ENCODE data around the gene PDPK1.

The PDPK1 gene

DNA sequence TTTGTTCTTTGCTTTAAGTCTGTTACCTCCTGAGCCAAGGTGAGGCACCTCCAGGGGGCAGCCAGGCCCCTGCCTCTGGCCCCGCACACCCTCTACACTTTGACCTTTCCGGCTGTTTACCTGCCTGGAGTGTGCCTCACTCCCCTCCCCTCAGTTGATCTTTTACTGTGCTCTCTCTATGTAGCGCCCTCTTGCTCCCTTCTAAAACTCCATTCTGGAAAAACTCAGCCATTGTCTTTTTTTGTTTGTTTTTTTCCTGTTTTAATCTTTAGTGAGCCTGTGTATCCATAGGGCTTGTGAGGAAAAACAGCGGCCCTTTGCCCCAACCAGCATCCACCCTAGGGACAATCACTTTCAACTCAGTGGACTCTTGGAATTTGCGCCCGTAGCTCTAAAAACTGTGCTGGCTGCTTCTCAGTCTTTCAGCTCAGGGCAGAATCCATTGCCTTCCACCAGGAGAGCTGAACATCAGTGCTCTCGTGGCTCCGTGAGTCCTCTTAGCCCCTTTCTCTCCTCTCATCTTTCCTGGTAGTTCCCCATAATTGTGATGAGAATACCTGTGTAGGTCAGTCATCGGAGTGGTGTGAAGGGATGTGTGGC lies 13.4 kb upstream of the PDPK1 start:
- no peaks in the 10 kb centered on the region for H3K9me3 Mint-ChIP-seq
- H3K36me3 Mint-ChIP-seq (ENCODE audit: low read depth) = peaks cover 16% of the 10 kb centered on the region
- peak overlapping the region in 1 of 3 experiments; percentile 53 for H3K27ac Mint-ChIP-seq
- peaks cover 5% of the 10 kb centered on the region for H3K27me3 Mint-ChIP-seq (ENCODE audit: low read depth)
- TF ChIP-seq, protein P1, sequence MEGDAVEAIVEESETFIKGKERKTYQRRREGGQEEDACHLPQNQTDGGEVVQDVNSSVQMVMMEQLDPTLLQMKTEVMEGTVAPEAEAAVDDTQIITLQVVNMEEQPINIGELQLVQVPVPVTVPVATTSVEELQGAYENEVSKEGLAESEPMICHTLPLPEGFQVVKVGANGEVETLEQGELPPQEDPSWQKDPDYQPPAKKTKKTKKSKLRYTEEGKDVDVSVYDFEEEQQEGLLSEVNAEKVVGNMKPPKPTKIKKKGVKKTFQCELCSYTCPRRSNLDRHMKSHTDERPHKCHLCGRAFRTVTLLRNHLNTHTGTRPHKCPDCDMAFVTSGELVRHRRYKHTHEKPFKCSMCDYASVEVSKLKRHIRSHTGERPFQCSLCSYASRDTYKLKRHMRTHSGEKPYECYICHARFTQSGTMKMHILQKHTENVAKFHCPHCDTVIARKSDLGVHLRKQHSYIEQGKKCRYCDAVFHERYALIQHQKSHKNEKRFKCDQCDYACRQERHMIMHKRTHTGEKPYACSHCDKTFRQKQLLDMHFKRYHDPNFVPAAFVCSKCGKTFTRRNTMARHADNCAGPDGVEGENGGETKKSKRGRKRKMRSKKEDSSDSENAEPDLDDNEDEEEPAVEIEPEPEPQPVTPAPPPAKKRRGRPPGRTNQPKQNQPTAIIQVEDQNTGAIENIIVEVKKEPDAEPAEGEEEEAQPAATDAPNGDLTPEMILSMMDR (IDR thresholded peaks at IDR 0.05; ENCODE audit: unreplicated experiment in 3 of 3) = no peak
- H3K4me3 Mint-ChIP-seq = peak overlapping the region; percentile 40 to 62 (median 41)
- H3K4me1 Mint-ChIP-seq = peaks cover 7% of the 10 kb centered on the region

DNA sequence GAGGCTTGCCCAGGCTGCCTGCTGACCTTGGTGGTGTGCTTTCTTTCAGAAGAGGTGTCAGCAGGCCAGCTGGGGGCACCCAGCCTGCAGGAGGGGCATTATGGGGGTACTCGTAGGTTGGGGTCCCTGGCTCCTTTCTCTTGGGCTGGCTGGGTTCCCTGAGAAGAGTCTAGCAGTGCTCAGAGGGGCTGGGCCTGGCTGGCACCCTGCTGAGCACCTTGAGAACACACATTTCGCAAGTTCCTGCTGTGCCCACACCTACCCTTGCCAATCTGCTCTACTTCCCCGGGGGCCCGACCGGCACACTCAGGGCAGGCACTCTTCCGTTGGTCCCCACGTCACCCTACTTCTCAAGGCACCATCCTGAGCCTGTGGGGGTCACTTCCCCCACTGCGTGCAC lies 11.7 kb upstream of the PDPK1 start:
- peaks cover 4% of the 10 kb centered on the region for H3K27me3 Mint-ChIP-seq (ENCODE audit: low read depth)
- TF ChIP-seq, protein P1 (IDR thresholded peaks at IDR 0.05; ENCODE audit: unreplicated experiment in 3 of 3) = no peak

DNA sequence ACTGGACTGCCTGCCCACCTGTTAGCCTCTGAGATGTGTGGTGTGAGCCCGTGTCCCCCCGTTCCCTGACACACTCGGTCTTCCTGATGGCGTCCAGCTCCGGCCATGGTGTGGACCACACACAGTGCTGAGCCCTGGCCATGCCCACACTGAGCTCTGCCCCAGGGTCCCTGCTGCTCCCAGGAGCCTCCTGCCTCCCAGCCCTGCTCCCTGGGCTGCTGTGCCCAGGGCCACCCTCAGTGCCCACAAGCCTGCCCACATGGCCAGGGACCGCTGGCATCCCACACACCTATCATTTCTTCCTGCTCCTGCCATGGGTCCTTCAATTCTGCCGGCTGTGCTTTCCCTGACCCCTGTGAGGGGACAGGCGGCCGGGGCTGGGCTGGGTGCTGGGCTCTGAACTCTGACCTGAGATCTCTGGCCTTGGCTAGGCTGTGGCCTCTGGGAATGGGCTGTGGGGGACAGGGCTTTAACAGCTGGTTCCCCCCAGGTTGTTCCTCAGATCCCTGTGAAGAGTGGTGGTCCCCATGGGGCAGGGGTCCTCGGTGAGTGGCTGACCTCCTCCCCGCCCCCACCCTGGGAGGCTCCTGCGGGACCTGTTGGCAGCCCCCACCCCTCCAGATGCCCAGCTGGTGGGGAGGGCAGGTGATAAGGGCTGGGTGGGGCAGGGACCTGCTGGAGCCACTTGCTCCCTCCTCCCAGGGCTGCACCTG lies 10.6 kb upstream of the PDPK1 start:
- TF ChIP-seq, protein P1 (IDR thresholded peaks at IDR 0.05; ENCODE audit: unreplicated experiment in 3 of 3) = no peak
- Mint-ChIP-seq H3K27ac (no peak overlapping the region), H3K27me3 (ENCODE audit: low read depth) (no peaks in the 10 kb centered on the region), H3K36me3 (ENCODE audit: low read depth) (peaks cover 10% of the 10 kb centered on the region), H3K4me1 (no peaks in the 10 kb centered on the region), H3K9me3 (no peaks in the 10 kb centered on the region), H3K4me3 (no peak overlapping the region)

More for the DNA sequence above, 11.7 kb upstream of the PDPK1 start:
- Mint-ChIP-seq H3K27ac (no peak overlapping the region), H3K4me1 (no peaks in the 10 kb centered on the region), H3K36me3 (ENCODE audit: low read depth) (peaks cover 10% of the 10 kb centered on the region), H3K4me3 (no peak overlapping the region), H3K9me3 (no peaks in the 10 kb centered on the region)

DNA sequence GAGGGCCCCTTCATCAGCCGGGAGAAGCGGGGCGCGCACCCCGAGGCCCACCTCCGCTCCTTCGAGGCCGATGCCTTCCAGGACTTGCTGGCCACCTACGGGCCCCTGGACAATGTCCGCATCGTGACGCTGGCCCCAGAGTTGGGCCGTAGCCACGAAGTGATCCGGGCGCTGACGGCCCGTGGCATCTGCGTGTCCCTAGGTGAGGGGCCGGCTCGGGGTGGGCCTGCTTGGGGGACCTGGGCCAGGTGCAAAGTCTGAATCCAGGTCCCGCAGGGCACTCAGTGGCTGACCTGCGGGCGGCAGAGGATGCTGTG lies 10.1 kb upstream of the PDPK1 start:
- no peaks in the 10 kb centered on the region for H3K27me3 Mint-ChIP-seq (ENCODE audit: low read depth)
- H3K4me3 Mint-ChIP-seq = no peak overlapping the region
- H3K27ac Mint-ChIP-seq = no peak overlapping the region
- peaks cover 10% of the 10 kb centered on the region for H3K36me3 Mint-ChIP-seq (ENCODE audit: low read depth)
- no peaks in the 10 kb centered on the region for H3K9me3 Mint-ChIP-seq
- TF ChIP-seq, protein P1 (IDR thresholded peaks at IDR 0.05; ENCODE audit: unreplicated experiment in 3 of 3) = no peak
- H3K4me1 Mint-ChIP-seq = peaks cover 2% of the 10 kb centered on the region

DNA sequence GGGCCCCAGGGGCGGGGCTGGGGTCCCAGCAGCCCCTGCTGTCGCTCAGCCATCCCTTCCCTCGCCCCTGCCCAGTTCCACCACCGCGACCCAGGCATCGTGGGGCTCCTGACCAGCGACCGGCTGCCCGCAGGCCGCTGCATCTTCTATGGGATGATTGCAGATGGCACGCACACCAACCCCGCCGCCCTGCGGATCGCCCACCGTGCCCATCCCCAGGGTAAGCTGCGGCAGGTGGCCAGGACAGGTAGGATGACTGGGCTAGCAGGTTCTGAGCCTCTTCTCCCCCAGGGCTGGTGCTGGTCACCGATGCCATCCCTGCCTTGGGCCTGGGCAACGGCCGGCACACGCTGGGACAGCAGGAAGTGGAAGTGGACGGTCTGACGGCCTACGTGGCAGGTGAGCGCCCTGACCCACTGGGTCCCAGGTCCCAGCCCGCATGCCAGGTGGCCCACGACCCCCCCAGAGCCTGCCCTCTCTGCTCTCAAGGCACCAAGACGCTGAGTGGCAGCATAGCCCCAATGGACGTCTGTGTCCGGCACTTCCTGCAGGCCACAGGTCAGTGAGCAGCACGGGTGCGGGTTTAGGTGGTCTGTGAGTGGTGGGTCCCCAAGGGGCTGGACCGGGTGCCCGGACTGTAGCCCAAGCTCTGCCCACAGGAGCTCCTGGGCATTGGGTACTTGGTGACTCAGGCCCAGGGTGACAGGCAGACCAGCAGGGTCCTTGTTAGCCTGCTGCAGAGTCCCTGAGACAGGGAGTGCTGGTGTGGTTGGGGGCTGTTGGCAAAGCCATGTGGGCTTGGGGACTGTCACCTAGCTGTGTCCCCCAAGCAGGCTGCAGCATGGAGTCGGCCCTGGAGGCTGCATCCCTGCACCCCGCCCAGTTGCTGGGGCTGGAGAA lies 9.4 kb upstream of the PDPK1 start:
- H3K36me3 Mint-ChIP-seq (ENCODE audit: low read depth) = peaks cover 10% of the 10 kb centered on the region
- H3K4me1 Mint-ChIP-seq = peaks cover 5% of the 10 kb centered on the region
- H3K4me3 Mint-ChIP-seq = no peak overlapping the region
- no peaks in the 10 kb centered on the region for H3K27me3 Mint-ChIP-seq (ENCODE audit: low read depth)
- H3K27ac Mint-ChIP-seq = no peak overlapping the region
- TF ChIP-seq, protein P1 (IDR thresholded peaks at IDR 0.05; ENCODE audit: unreplicated experiment in 3 of 3) = no peak
- H3K9me3 Mint-ChIP-seq = no peaks in the 10 kb centered on the region

Data from nephron (organoid).